NCI-H2171 treated with DMSO at 0.1 percent for 48 hours (cell line): ENCODE results near the gene CABP7.
"Not testable (repeated sequence)": the region's sequence is repeated elsewhere in the genome, so short reads cannot be mapped to it uniquely, and the experiment has no call there.

Experiments used
- DNase-seq: peaks from one replicate; lab custom pipeline; 2025; lab: John Stamatoyannopoulos, UW

Gene CABP7

GRCh38 chr22:29748248-29748893 lies 28.6 kb downstream of the CABP7 start:
- DNase-seq: no peak

GRCh38 chr22:29750029-29750428 lies 30.2 kb downstream of the CABP7 start:
- no peak for DNase-seq

- DNase-seq: no peak
Measured at GRCh38 chr22:29750559-29751538, 31.0 kb downstream of the CABP7 start.

- DNase-seq: no peak
Measured at GRCh38 chr22:29751669-29752068, 31.9 kb downstream of the CABP7 start.

- DNase-seq: no peak
Measured at GRCh38 chr22:29753808-29754657, 34.2 kb downstream of the CABP7 start.

- DNase-seq: not testable (repeated sequence)
Measured at GRCh38 chr22:29754658-29755395, 35.0 kb downstream of the CABP7 start.

GRCh38 chr22:29755889-29756288 lies 36.1 kb downstream of the CABP7 start:
- no peak for DNase-seq

GRCh38 chr22:29756341-29756740 lies 36.5 kb downstream of the CABP7 start:
- DNase-seq: peak; percentile 30

GRCh38 chr22:29757096-29757495 lies 37.3 kb downstream of the CABP7 start:
- no peak for DNase-seq

GRCh38 chr22:29758068-29758622 lies 38.3 kb downstream of the CABP7 start:
- DNase-seq: no peak

GRCh38 chr22:29758959-29759358 lies 39.2 kb downstream of the CABP7 start:
- DNase-seq: peak; percentile 22

- DNase-seq: peak; percentile 90
Measured at GRCh38 chr22:29762263-29762662, 42.5 kb downstream of the CABP7 start.

- DNase-seq: no peak
Measured at GRCh38 chr22:29765905-29766631, 46.3 kb downstream of the CABP7 start.

- DNase-seq: peak; percentile 98
Measured at GRCh38 chr22:29766632-29767170, 46.9 kb downstream of the CABP7 start, which contains the start of gene ZMAT5. Gene ZMAT5 (minus strand): TSS chr22:29767007. CDS start chr22:29748544, 18,463 bp downstream.

- peak; percentile 96 for DNase-seq
Measured at GRCh38 chr22:29767171-29768051, 47.6 kb downstream of the CABP7 start, which contains the start of gene UQCR10. Gene UQCR10 (plus strand): TSS chr22:29767369. CDS start chr22:29767399, 30 bp downstream.

GRCh38 chr22:29768052-29768693 lies 48.4 kb downstream of the CABP7 start:
- DNase-seq: no peak

- no peak for DNase-seq
Measured at GRCh38 chr22:29769723-29770321, 50.0 kb downstream of the CABP7 start.

- peak; percentile 89 for DNase-seq
Measured at GRCh38 chr22:29772170-29772641, 52.4 kb downstream of the CABP7 start.
